ENCODE measurements around the gene MYBBP1A.

Gene MYBBP1A

GRCh38 chr17:4536742-4537411 is 18.3 kb downstream of the MYBBP1A start:
- no peak for DNase-seq (ENCODE audit: low read depth in 3 of 3)

GRCh38 chr17:4536259-4536741 is 18.9 kb downstream of the MYBBP1A start:
- no peak for DNase-seq (ENCODE audit: low read depth in 3 of 3)

- DNase-seq (ENCODE audit: low read depth in 3 of 3) = no peak
Measured at GRCh38 chr17:4535667-4536258, 19.4 kb downstream of the MYBBP1A start.

GRCh38 chr17:4534928-4535666 is 20.1 kb downstream of the MYBBP1A start:
- DNase-seq (ENCODE audit: low read depth in 3 of 3) = no peak

GRCh38 chr17:4534515-4534914 is 20.7 kb downstream of the MYBBP1A start:
- no peak for DNase-seq (ENCODE audit: low read depth in 3 of 3)

GRCh38 chr17:4533523-4534504 is 21.4 kb downstream of the MYBBP1A start:
- DNase-seq (ENCODE audit: low read depth in 3 of 3) = no peak

- DNase-seq (ENCODE audit: low read depth in 3 of 3) = no peak
Measured at GRCh38 chr17:4532860-4533522, 22.2 kb downstream of the MYBBP1A start.

GRCh38 chr17:4531988-4532736 is 23.0 kb downstream of the MYBBP1A start:
- no peak for DNase-seq (ENCODE audit: low read depth in 3 of 3)

- DNase-seq (ENCODE audit: low read depth in 3 of 3) = no peak
Measured at GRCh38 chr17:4530799-4531730, 24.1 kb downstream of the MYBBP1A start.

- DNase-seq (ENCODE audit: low read depth in 3 of 3) = no peak
Measured at GRCh38 chr17:4529533-4530152, 25.5 kb downstream of the MYBBP1A start.

GRCh38 chr17:4527566-4528125 is 27.5 kb downstream of the MYBBP1A start:
- DNase-seq (ENCODE audit: low read depth in 3 of 3) = no peak

- DNase-seq (ENCODE audit: low read depth in 3 of 3) = no peak
Measured at GRCh38 chr17:4527134-4527533, 28.1 kb downstream of the MYBBP1A start.

- no peak for DNase-seq (ENCODE audit: low read depth in 3 of 3)
Measured at GRCh38 chr17:4525691-4526397, 29.3 kb downstream of the MYBBP1A start.

- no peak for DNase-seq (ENCODE audit: low read depth in 3 of 3)
Measured at GRCh38 chr17:4523946-4524345, 31.2 kb downstream of the MYBBP1A start.

- DNase-seq (ENCODE audit: low read depth in 3 of 3) = no peak
Measured at GRCh38 chr17:4522661-4523060, 32.5 kb downstream of the MYBBP1A start.

GRCh38 chr17:4520894-4521600 is 34.1 kb downstream of the MYBBP1A start:
- DNase-seq (ENCODE audit: low read depth in 3 of 3) = no peak

All from stimulated activated CD4-positive, alpha-beta T cell treated with anti-CD3 and anti-CD28 coated beads, TNF-alpha, amount 100 ng/mL, for 4 hours (primary cell).